Right renal cortex interstitium (tissue), 3 donors: ENCODE data around the gene ETNK1. TPM values are rescaled to one million over a fixed set of nuclear protein-coding genes. Genes with fewer than 3 reads are reported as not detected.

Experiments
- DNase-seq, 3 donors: peaks; one replicate each; pipeline ENCODE4 v3.0.0-alpha.2; 2013; ENCODE audit warnings: low read depth in 3 of 3, low spot score in 2 of 3
- polyA plus RNA-seq, 3 donors: library from polyadenylated mRNA; unstranded; fragments of 120-200 nt; gene quantifications; one replicate each; pipeline ENCODE4 v1.2.1, GENCODE V29; 2013; ENCODE audit not compliant: insufficient read length in 3 of 3

Gene ETNK1
- polyA plus RNA-seq, 3 donors, result 65.6 to 73.2 (median 72.5) TPM

DNA sequence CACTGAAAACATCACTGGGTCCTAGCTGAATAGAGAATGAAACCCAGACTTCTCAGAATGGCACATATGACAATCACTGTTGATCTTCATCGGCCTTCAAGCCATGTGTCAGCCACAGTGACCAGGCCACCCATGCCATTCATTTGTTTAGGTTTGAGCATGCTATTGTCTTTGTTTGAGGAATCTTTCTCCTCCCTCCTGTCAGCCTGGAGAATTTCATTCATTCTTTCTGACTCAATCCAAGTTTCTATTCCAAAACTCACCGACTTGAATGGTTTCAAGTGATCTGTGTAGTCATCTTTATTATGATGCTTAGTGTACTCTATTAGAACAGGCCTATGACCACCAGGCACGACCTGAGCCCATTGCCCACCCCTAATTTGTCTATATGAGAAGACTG, 106.3 kb downstream of the ETNK1 start:
- DNase-seq, result no peak

DNA sequence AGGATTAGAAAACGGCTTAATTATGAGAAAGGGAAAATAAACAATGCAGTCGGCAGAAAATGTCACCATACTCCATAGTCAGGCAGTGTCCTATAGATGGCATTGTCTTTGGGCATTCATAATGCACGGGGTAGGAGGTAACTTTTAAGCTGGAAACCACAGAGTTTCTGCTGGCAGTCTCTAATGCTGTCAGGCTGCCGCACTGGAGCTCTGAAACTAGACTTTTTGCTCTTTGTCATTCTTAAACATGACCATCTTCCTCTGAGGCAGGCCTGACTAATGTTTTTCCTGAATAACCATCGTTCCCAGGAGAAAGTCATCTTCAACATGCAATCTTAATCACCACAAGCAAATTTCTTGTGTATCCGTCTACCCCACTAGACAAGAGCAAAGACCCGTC, 108.8 kb downstream of the ETNK1 start:
- no peak for DNase-seq

DNA sequence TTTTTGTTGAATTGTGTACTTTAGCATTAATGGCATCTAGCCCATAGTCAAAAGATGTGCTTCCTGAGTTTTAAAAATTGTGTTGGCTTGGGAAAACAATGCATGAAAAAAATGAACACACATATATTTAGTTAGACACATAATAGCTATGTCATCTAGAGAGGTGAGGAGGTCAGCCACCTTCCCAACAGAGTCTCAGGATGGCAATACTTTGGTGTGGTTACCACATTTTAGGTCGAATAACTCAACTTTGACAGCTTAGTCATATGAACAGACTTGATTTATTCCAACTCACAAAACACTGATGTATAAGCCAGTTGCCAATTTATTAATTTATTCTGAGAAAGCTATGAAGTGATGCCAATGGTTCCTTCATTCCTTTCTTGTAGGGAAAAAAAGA, 114.0 kb downstream of the ETNK1 start:
- no peak for DNase-seq

Other genes with a start within 250 kb of the ETNK1 start
- 10 to 100 TPM; 72.3 to 82.8 (median 76.2) TPM for gene C2CD5, start 80.6 kb upstream of the ETNK1 start, polyA plus RNA-seq